NCI-H187 (cell line): ENCODE data around the gene NCOA1.
"Not testable (repeated sequence)": the region's sequence is repeated elsewhere in the genome, so short reads cannot be mapped to it uniquely, and the experiment has no call there.

Source experiments
- DNase-seq, 2 experiments: peaks; one replicate each; lab custom pipeline; 2025; lab: John Stamatoyannopoulos, UW

NCOA1 gene

DNA sequence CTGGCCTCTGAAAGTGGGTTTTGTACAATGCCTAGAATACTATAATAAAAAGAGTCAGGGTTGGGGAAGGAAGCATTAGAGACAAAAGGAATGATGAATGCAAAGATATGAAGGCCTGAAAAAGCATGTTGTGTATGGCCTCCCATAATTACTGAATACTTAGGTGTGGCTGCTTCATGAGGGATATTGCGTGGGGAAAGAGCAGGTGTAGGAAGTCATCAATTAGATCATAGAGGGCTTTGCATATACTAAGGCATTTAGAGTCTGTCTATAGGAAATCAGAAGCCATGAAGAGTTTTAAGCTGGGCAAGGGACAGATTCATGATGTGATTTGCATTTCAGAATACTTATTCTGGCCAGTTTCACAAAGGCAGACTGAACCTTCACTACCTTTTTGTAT is 48.2 kb downstream of the NCOA1 start:
- no peak for DNase-seq

DNA sequence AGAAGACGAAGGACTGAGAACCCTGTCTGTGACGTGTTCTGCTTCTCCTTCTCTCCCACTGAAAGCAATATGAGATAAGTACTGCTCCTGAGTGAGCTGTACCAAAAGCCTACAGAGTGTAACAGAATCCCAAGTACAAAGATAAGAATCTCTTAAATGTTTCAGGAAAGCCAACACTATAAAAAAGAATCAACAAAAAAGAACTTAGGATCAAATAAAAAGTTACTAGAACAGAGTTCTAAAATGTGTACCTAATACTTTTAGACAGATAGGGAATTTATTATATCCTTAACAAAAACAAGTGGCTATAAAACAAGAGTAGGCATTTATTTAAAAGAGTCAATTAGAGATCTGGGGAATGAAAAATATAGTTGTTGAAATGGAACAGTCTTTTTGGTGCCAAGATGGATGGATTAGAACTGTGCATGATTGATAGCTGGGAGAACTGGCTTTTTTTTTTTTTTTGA is 49.0 kb downstream of the NCOA1 start:
- DNase-seq = no peak

DNA sequence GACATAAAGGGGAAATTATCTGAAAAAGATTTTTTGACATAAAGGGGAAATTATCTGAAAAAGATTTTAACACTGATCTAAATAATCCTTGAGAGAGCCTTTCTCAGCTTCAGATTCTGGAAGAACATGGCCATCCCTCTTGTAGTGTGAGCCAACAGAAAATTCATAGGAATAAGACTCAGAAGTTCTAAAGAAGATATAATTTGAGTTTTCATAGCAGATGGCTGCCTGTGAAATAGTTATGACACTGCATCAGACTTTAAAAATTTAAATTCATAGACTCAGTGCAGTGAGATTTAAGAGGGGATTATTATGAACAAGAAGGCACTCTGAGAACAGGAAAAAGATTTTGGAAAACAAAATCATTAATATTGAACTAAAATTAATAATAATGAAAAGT is 50.6 kb downstream of the NCOA1 start:
- DNase-seq = no peak

DNA sequence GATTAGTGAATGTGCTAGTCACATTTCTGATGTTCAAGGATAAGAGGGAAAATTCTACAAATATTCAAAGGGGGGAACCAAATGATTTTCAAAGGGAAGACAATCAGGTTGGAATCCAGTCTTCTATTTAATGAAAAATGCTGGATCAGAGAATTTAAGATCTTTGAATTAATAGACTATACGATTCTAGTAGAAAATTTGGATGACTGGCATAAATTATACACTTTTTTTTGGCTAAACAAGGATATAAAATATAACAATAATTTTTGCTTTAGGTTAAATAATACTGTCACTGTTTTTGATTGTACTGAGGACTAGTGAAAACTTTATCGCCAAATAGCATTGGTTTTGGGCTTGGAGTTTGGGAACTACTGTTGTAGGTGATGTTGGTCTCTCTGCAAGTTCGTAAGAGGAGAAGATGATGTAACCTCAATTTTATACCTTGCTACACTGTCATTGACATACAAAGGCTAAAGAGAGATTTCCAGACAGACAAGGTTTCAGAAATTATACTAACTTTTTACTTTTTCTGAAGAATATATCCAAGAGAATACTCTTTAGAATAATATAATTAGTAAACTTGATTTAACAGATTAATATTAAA is 51.3 kb downstream of the NCOA1 start:
- DNase-seq = no peak

DNA sequence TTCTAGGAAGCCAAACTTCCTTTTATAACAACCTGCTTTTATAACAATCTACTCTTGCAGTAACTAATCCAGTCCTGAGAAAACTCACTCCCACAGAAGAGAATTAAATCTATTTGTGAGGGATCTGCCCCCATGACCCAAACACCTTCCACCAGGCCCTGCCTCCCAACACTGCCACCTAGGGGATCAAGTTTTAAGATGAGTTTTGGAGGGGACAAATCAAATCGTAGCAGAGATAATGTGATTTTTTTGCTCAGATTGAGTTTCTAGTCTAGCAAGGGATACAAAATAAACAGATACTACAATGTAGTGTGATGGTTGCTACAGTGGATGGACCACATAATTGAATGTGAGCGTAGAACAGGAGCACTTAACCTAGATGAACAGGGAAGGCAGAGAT is 52.2 kb downstream of the NCOA1 start:
- DNase-seq = no peak

DNA sequence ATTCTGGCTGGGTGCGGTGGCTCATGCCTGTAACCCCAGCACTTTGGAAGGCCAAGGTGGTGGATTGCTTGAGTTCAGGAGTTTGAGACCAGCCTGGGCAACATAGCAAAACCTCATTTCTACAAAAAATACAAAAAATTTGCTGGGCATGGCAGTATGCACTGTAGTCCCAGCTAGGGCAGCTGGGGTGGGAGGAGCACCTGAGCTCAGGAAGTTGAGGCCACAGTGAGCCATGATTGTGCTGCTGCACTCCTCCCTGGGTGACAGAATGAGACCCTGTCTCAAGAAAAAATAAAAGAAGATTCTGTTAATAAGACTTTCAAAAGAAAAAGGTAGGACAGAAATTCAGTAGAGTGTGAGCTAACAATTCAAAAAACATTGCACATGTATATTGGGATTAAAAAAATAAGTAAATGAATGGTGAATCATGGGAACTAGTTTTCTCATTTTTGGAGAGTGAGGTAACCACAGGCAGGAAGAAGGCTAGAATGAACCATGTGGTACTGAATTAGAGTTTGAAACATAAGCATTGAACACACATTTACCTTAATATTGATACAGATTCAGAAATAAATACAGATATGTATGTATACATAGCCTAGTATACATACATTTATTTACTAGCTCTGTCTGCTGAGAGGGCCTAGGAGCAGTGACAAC is 53.5 kb downstream of the NCOA1 start:
- DNase-seq = no peak

DNA sequence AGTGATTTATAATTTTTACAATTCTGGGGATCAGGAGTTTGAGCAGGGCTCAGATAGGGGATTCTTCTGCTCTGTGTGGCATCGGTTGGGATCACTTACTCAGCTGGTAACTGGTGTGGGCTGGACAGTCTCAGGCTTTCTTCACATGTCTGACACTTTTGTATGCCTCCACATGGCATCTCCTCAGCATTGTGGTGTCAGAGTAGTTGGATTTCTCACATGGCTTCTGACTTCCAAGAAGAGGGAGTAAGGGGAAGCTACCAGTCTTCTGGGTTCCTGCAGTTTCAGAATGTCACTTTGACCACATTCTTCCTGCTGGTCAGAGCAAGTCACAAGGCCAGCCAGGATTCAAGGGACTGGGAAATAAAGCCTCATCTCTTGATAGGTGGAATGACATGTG is 55.6 kb downstream of the NCOA1 start:
- no peak for DNase-seq

DNA sequence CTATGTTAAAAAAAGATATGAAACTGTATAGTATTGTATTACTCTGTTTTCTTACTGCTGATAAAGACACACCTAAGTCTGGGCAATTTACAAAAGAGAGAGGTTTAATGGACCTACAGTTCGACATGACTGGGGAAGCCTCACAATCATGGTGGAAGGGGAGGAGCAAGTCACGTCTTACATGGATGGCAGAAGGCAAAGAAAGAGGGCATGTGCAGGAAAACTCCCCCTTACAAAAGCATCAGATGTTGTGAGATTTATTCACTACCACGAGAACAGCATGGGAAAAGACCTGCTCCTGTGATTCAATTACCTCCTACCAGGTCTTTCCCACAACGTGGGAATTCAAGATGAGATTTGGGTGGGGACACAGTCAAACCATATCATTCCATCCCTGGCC is 57.0 kb downstream of the NCOA1 start:
- no peak for DNase-seq

DNA sequence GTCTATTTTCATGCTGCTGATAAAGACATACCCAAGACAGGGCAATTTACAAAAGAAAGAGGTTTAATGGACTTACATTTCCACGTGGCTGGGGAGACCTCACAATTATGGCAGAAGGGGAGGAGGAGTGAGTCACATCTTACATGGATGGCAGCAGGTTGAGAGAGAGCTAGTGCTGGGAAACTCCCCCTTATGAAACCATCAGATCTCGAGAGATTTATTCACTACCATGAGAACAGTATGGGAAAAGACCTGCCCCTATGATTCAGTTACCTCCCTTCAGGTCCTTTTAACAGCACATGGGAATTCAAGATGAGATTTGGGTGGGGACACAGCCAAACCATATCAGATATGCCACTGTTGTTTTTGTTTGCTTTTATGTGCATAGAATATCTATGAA is 59.2 kb downstream of the NCOA1 start:
- not testable (repeated sequence) for DNase-seq

DNA sequence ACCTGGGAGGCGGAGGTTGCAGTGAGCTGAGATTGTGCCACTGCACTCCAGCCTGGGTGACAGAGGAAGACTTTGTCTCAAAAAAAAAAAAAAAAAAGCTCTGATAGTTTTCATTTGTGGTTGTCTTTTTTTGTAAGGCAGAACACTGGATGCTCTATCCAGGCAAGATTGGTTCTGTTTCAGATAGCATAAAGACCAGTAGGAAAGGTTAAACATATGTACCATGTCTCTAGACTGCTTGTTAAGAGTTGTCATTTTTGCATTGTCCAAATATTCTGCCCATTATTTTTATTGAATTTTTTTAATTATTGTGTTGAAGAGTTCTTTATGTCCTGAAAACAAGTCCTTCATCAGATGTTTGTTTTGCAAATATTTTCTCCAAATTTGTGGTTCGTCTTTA is 60.0 kb downstream of the NCOA1 start:
- no peak for DNase-seq

DNA sequence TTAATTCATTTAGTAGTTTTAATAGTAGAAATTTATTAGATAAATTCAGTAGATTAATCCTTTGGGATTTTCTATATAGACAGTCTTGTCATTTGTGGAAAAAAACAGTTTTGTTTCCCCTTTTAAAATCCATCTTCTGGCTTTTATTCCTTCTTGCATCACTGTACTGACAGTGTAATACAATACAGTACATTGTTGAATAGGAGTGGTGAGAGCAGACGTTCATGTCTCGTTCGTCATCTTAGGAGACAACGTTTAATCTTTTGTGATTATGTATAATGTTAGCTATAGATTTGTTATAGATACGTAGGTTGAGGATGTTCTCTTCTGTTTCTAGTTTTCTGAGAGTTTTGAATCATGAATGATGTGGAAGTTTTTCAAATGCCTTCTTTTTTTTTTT is 61.8 kb downstream of the NCOA1 start:
- DNase-seq = no peak

DNA sequence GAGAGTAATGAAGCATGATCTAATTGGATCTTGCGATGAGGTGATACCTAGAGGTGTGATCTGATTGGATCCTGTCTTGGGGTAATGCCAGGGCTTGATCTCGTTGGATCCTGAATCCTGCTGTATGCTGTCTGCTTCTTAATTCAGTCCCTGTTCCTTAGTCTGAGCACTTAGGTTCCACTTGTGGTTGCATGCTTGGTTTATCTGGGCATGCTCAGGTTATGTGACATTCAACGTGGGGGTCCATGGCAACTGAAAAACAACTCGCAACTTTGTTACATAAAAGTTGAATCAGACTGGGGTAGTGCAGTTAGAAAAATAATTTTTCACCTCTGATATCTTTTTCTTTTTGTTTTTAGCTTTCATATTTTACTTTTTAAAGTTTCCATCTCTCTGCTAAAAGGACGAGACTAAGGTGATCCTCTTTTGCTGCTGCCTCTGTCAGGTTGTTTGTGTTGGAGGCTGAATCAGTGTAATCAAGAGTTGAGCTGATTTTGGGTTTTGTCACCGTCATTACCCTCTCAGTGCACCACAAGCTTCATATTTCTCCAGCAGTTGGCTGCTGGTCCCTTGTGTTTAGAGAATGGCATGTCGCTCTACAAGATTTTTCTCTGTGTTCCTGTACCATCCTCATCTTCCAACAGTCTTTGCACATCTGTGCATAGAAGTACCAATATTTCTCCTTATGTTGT is 67.9 kb downstream of the NCOA1 start:
- DNase-seq = no peak

DNA sequence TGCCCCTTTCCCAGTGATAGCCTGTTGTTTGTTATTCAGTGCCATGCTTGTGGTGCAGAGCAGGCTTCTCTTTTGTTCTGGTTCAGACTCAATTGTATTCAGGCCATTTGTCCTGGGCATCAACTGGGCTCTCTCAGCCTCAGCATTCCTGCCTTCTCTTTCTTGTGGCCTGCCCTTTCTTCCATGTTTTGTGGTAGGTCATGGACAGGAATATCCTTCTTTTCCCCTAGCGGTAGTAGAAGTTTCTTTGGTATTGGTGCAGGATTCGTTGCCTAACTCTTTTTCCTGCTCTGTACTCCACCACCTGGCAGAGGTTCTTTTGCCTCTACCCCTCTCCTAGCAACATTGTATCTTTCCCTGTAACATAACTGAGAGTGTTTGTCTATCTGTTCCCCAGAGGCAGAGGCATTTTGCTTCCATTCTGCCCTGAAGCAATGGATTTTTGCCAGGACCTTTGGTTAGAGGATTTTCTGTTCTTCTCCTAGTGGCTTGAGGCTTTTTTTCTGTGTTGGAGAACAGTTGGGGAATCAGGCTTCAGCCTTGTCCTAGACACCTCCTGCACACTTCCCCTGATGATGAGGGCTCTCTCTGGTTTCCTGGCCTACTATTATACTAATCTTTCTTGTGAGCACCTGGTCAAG is 68.5 kb downstream of the NCOA1 start:
- no peak for DNase-seq

DNA sequence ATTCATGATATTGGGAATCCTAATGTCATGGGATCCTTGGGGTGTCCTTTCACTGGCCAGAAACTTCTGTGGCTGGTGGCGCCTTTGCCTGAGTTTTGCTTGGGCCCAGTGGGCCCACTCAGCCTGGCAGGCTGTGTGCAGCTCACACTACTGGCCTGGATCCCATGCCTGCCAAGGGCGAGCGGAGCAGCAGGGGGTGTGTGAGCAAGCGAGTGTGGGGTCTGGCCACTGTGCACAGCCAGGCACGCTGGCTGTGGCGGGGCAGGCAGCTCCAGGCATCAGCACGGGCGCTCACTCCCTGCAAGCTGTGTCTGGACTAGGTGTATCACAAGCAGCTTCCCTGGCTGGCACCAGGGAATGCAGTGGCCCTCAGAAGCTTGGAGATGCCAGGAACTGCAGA is 74.5 kb downstream of the NCOA1 start:
- no peak for DNase-seq

DNA sequence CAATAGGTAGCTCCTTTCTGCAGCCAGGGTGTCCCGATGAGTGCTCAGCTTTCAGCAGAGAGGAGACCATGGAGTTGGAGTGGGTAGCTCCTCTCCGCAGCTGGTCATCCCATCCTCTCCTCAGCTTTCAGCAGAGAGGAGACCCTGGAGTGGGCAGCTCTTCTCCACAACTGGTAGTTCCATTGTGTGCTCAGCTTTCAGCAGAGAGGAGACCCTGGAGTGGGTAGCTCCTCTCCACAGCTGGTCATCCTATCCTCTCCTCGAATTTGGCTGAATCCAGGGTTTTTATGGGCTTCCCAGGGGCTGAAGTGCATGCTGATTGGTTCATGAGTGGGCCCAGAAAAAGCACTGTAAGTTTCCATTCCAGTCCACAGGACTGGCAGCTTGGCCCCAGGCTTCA is 75.2 kb downstream of the NCOA1 start:
- DNase-seq = no peak

DNA sequence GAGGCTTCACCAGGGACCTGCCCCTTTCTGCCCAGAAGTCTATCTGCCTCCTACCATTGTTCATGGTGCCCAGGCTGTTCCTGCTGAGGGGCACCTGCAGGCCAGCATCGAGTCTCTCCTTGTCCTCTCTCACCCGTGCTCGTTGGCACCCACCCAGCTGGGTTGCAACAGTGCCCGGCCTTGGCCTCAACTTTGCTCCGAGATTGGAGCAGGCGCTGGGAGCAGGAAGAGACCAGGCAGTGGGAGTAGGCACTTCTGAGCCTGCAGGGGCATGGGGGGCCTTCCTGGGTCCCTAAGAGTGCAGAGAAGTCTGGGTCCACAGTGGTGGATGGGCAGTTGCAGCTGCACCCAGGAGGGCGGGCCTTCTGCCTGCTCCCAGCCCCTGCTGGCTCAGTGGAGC is 75.6 kb downstream of the NCOA1 start:
- no peak for DNase-seq

DNA sequence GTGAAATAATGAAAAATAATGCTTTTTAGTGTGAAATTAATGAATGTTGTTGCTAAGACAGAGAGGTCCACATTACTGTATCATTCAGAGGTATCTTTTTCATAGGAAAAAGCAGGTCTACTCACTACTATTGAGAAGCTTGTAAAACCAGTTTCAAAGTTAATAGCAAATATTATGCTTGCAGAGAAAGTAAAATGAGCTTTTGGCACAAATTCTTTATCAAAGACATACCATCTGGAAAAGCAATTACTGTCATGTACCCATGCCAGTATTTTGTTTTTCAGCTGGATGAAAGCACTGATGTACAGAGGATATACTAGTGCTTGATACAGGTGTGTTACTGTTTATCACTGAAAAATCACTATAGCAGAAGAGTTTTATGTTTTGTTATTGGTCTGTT is 77.5 kb downstream of the NCOA1 start:
- no peak for DNase-seq

DNA sequence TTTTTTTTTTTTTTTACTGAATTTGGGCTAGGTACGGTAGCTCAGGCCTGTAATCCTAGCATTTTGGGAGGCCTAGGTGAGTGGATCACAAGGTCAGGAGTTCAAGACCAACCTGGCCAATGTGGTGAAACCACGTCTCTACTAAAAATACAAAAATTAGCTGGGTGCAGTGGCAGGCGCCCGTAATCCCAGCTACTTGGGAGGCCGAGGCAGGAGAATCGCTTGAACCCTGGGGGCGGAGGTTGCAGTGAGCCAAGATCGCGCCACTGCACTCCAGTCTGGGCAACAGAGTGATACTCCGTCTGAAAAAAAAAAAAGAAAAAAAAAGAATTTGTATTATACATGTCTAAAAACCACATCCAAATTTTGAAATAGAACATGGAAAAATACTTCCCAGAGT is 78.5 kb downstream of the NCOA1 start:
- not testable (repeated sequence) for DNase-seq

DNA sequence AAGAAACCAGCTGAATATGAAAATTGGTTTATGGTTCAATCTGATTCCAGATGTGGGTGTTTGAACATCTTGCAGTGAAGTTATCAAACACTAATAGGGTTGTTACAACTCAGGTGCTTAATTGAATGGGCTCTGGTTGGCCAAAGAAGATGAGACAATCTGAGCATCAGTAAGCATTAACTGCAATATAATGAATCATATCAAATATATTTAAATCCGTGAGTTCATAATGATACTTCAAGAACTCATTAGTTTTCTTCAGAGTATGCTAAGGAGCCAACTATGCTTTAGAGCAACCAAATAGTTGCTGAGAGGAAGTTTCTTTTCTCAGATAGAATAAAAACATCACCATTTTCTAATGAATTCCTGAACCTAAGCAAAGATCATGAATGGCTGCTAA is 79.2 kb downstream of the NCOA1 start:
- no peak for DNase-seq

DNA sequence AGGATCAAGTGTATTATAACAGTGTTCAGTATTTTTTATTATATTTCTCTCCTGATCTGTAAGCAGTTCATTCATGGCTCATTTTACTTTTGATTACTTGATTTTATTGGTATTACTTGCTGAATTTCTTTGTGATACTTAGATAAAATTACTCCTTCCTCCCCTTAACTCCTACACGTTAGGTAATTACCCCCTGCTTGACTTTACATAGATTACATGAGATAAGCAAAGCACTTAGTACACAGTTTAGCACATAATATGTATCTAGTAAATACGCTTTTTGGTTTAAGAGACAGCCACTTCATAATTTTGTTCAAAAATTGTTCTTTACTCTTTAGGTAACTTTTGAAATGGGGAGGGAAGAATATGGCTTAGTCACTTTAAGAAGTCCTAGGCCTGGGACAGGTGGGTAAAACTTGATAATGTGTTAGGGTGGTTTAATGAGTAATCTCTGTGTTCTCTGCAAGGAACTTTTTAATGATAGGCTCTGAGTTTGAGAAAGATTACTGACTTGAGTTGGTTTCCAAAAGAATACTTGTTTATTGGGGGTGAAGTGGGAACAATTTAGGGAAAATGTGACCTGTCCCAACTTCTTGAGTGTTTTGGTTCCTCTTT is 80.9 kb downstream of the NCOA1 start:
- DNase-seq = no peak

DNA sequence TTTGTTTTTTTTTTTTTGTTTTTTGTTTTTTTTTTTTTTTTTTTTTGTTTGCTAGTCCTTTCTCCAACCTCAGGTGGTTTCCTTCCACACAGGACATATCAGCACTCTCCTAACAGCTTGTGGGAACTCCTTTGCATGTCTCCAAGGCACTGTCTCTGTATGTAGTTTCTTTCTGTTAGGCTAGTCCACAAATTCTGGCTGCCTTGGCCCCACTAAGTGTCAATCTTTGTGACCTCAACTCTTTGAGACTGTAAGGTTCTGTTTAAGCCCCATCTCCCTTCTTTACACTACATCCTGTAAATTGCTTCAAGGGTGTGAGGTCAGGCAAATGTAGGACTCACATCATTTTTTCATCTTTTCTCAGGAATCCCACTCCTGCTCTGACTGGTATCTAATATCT is 85.1 kb downstream of the NCOA1 start:
- DNase-seq = no peak

DNA sequence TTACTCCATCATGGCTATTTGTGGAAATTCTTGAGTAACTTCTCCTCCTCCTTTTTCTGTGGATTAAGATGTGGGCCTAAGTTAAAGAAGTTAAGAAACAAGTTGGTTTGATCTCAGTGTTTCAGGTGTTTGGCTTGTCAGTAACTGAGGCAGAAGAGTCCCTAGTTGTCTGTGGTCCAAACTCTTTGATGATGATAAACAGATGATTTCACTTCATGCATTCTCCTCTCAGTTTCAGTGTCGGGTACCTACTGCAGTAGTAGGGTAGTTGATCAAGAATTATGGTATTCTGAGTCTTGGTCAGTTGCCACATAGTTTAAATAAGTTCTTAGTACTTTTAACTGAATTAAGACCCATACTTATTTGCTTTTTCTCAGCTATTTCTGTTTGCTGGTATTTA is 85.6 kb downstream of the NCOA1 start:
- no peak for DNase-seq

DNA sequence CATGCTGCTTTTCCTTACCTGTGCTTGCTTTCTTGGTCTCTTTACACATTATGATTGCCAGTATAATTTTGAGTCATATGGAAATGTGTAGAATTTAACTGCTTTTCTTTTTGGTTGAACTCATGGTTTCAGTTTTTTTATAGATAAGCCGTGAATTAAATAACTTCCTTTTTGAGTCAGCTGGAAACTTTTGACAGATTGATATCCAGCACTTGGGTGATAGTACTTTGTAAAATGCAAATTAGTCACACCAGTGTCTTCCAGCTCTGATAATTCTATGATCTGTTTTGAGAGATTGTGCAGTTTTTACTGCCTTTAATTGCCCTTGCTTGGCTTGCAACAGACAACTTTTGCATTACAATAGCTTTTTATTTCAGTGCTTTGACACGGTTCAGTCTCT is 86.4 kb downstream of the NCOA1 start:
- DNase-seq = no peak
